ENCODE measurements around the gene NFIA. TPM values are rescaled to one million over a fixed set of nuclear protein-coding genes. Genes with fewer than 3 reads are reported as not detected.
A peak's percentile ranks its signal among the peaks of the same experiment; 100 is the strongest.
"Not testable (repeated sequence)": the region's sequence is repeated elsewhere in the genome, so short reads cannot be mapped to it uniquely, and the experiment has no call there.

NFIA gene
- polyA plus RNA-seq, 5 donors, result 22.2 to 36.5 (median 33.2) TPM

GRCh38 chr1:61268546-61269240 lies 186.3 kb downstream of the NFIA start:
- DNase-seq, result no peak

GRCh38 chr1:61269602-61270001 lies 187.2 kb downstream of the NFIA start:
- no peak for DNase-seq

GRCh38 chr1:61270107-61270506 lies 187.7 kb downstream of the NFIA start:
- no peak for DNase-seq

GRCh38 chr1:61270761-61271411 lies 188.5 kb downstream of the NFIA start:
- DNase-seq, result no peak

- no peak for DNase-seq
Measured at GRCh38 chr1:61271412-61271789, 189.0 kb downstream of the NFIA start.

GRCh38 chr1:61273167-61273705 lies 190.9 kb downstream of the NFIA start:
- no peak for DNase-seq

GRCh38 chr1:61273861-61274260 lies 191.5 kb downstream of the NFIA start:
- no peak for DNase-seq

- peak in 1 of 2 donors; percentile 30 for DNase-seq
Measured at GRCh38 chr1:61274939-61275338, 192.6 kb downstream of the NFIA start.

- DNase-seq, result no peak
Measured at GRCh38 chr1:61276246-61276645, 193.9 kb downstream of the NFIA start.

GRCh38 chr1:61277121-61277690 lies 194.8 kb downstream of the NFIA start:
- DNase-seq, result no peak

GRCh38 chr1:61278503-61278902 lies 196.1 kb downstream of the NFIA start:
- not testable (repeated sequence) for DNase-seq

- DNase-seq, result no peak
Measured at GRCh38 chr1:61278966-61279365, 196.6 kb downstream of the NFIA start.

- no peak for DNase-seq
Measured at GRCh38 chr1:61279570-61279969, 197.2 kb downstream of the NFIA start.

- DNase-seq, result no peak
Measured at GRCh38 chr1:61280452-61280851, 198.1 kb downstream of the NFIA start.

GRCh38 chr1:61282387-61282786 lies 200.0 kb downstream of the NFIA start:
- DNase-seq, result no peak

GRCh38 chr1:61284248-61284854 lies 202.0 kb downstream of the NFIA start:
- no peak for DNase-seq

- DNase-seq, result no peak
Measured at GRCh38 chr1:61284936-61285335, 202.6 kb downstream of the NFIA start.

- DNase-seq, result no peak
Measured at GRCh38 chr1:61285371-61285885, 203.1 kb downstream of the NFIA start.

GRCh38 chr1:61287014-61287413 lies 204.7 kb downstream of the NFIA start:
- no peak for DNase-seq

- no peak for DNase-seq
Measured at GRCh38 chr1:61287734-61288133, 205.4 kb downstream of the NFIA start.

GRCh38 chr1:61289232-61290098 lies 207.1 kb downstream of the NFIA start:
- no peak for DNase-seq
